OCI-LY3 (cell line): ENCODE results near the gene ELP4.

Experiments
- CTCF ChIP-seq: fragments of 200-600, 300-600 bp; sonication (generic); IDR thresholded peaks from 2 replicates; pipeline ENCODE4 v1.5.1; 2014; ENCODE audit warnings: antibody characterized with exemption, low read length, low read depth
- EZH2phosphoT487 ChIP-seq: fragments of 200-600 bp; shearing (Covaris generic); IDR thresholded peaks from 2 replicates; pipeline ENCODE4 v1.6.1; 2018; ENCODE audit warnings: antibody characterized with exemption, mixed run types, low read depth

GRCh38 chr11:31796499-31797189 lies 287.1 kb downstream of the ELP4 start:
- TF ChIP-seq CTCF (no peak), EZH2phosphoT487 (no peak)
